ELF-1 (cell line): ENCODE data around the gene SLIT1.
A peak's percentile ranks its signal among the peaks of the same experiment; 100 is the strongest.

ENCODE experiments used
- DNase-seq: peaks from one replicate; pipeline ENCODE4 v3.0.0-alpha.2; 2016; ENCODE audit warnings: low read depth, low spot score

Gene SLIT1

GRCh38 chr10:97025613-97026242 lies 160.0 kb downstream of the SLIT1 start:
- DNase-seq: peak; percentile 57

GRCh38 chr10:97024168-97025073 lies 161.3 kb downstream of the SLIT1 start:
- no peak for DNase-seq

GRCh38 chr10:97023401-97024167 lies 162.2 kb downstream of the SLIT1 start:
- DNase-seq: no peak

DNA sequence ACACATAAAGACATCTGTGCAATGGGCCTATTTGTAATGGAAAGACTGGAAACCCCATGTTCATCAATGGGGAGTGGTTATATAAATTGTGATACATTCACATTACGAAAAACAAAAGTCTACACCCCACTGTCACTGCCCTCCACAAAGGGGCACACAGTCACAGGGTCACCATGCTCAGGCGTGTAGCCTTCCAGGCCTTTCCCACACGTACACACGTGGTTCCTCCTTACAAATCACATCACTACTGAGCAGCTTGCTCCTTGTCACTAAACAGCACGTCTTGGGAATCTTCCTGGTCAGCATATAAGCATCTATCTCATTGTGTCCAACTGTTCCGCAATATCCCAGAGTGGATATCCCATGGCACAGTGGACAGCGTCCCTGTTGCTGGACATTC lies 163.1 kb downstream of the SLIT1 start:
- DNase-seq: no peak

- peak; percentile 48 for DNase-seq
Observed at GRCh38 chr10:97020452-97021400, 165.0 kb downstream of the SLIT1 start.

GRCh38 chr10:97019213-97019844 lies 166.4 kb downstream of the SLIT1 start:
- DNase-seq: no peak

DNA sequence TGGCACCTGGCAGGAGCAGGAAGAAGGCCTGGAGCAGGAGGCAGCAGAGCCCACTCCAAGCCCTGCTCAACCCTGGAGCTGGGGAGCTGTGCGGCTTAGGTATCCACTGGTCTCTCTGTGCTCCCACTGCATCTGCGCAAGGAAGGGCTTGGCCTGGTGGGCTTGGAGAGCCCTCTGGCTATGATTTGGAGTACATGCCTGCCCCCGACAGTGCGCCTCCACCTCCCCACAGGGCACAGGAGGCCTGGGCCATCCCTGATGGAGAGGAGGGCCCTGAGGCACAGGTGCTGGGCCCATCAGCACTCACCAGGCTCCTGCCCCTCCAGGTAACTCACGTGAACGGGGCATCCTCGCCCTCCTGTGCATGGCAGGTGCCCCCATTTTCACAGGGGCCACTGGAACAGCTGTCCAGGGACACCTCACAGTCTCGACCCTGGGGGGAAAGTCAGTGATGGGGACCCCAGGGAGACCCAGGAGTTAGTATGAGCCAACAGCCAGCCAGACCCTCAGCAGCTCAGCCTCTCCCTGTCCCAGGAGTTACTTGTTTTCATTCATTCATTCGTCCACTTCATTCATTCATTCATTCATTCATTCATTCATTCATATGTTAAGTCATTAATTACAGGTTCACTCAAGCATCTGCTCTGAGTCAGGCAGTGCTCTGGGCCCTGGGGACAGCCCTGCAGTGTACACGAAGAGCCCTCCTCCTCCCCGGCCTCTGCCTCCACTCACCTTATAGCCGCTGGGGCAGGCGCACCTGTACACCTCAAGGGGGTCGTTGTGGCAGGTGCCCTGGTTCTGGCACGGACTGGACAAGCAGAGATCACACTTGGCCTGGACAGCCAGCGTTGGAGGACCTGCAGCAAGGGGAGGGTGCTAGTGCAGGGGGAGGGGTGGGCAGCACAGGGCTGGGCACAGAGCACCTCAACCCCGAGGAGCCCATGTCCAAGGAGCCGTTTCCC lies 167.2 kb downstream of the SLIT1 start:
- DNase-seq: no peak

DNA sequence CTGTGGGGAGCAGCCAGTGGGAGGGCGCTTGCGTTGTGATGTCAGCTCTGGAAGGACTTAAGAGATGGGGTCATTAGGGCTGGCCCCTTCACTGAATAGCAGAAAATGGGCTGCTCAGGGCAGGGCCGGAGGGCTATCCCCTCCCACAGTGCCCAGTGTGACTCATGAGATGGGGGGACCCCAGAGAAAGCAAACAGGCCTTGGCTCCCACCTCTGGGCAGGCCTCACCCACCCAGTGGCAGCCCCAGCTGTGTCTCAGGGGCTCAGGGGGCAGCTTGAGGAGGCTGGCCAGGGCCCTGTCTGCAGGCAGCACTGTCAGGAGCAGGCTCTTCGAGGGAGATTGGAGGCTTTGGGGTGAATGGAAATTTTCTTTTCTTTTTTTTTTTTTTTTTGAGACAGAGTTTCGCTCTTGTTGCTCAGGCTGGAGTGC lies 168.3 kb downstream of the SLIT1 start:
- DNase-seq: no peak

DNA sequence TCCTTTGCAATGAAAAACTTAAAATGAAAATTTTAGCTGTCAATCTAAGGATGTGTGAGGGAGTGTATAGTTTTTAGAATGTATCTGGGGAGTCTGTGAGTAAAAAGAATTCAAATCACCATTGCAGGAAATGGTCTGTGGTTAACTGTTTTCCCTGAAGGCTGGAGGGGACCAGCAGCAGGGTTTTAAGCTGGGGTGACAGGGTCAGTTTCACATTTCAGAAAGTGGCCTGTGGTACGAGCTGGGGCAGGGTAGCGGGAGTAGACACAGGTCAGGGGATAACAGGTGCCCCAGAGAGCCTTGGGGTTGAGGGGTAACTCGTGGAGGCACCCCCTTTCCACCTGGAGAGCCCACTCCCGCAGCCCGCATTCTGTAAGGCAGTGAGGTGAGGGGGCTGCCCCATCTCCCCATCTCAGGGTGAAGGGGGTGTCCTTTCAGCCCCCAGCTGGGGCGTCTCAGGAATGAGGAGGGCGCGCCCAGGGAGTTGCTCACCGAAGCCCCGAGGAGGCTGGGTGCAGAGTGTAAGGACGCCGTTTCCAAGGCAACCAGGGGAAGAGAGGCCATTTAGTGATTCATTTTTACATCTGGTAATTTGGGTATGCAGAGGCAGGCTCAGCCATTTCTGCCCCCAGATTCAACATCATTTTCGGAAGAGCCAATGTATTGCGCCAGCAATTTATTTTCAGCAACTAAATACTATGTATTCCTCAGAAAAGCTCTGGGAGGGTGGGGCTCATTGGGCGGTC lies 168.9 kb downstream of the SLIT1 start:
- no peak for DNase-seq

DNA sequence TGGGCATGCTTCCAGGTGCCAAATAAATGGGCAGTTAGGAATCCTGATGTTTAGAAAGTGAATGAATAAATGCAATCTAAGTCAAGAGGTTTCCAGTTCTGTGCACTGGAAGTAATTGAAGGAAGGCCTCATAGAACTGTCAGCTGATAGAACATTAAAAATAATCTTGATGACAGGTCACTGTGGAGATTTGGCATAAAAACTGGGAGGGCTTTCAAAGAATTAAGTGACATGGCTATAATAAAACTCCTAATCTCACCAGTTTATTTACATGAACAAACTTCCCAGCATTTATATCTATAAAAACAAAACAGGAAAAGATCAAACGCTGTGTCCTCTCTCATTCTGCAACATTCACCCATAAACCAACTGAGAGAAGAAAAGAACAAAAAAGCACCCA lies 170.5 kb downstream of the SLIT1 start:
- no peak for DNase-seq

- DNase-seq: no peak
Observed at GRCh38 chr10:97013983-97014382, 171.8 kb downstream of the SLIT1 start.

- no peak for DNase-seq
Observed at GRCh38 chr10:97013568-97013967, 172.2 kb downstream of the SLIT1 start.

GRCh38 chr10:97012470-97012869 lies 173.3 kb downstream of the SLIT1 start:
- no peak for DNase-seq

DNA sequence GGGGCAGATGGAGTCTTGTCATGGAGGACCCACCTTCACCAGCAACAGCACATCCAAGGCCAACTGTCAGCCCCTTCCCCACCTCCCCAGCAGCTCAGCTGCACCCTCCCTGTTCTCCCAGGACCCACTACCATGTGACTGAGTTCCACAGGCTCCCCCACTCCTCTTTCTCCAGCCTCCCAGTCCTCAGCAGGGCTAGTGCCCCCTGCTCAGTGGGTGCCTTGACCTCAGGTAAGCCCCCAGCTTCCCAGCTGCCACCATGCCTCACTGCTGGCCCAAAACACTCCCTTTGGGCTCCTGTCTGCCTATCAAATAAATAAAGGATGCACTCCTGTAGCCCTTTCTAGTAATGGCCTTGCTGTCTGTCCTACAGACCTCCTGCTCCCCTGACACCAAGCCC lies 174.4 kb downstream of the SLIT1 start:
- no peak for DNase-seq

GRCh38 chr10:97010695-97011206 lies 175.0 kb downstream of the SLIT1 start:
- no peak for DNase-seq

DNA sequence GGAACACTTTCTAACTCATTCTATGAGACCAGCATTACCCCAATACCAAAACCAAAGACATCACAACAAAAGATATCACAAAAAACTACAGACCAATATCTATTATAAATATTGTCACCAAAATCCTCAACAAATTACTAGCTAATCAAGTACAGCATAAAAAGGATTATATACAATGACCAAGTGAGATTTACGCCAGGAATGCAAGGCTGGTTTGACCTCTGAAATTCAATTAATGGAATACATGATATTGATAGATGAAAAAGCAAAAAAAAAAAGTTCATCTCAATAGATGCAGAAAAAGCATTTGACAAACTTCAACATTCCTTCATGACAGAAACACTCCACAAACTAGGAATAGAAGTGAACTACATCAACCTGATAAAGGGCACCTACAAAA lies 178.3 kb downstream of the SLIT1 start:
- no peak for DNase-seq

DNA sequence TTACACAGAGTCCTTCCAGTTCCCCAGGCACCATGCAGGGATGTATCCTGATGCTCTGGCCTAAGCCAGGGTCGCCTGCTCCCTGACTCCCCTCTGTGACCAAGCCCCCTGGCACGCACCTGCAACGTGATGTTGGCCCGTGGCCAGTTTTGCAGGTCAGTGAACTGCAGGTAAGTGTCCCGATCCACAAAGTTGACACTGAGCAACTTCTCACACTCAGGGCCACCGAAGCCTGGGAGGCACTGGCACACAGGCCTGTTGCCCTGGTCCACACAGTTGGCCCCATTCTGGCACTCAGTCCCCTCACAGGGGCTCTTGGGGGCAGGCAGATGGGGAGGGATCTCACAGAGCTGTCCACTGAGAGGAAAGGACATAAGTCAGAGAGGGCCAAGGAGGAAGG lies 179.4 kb downstream of the SLIT1 start:
- no peak for DNase-seq

GRCh38 chr10:97005349-97005748 lies 180.4 kb downstream of the SLIT1 start:
- DNase-seq: no peak

- no peak for DNase-seq
Observed at GRCh38 chr10:97004591-97004990, 181.2 kb downstream of the SLIT1 start.
